GM18873 (cell line): Measurements from ENCODE around the gene NRL.

Experiments used
- ATAC-seq: cut with Tn5 transposase; IDR thresholded peaks from one replicate; pipeline ENCODE4 v1.9.1; 2021; ENCODE audit warnings: mild to moderate bottlenecking, moderate library complexity, moderate number of reproducible peaks; ENCODE audit not compliant: unreplicated experiment, low FRiP score

NRL gene

GRCh38 chr14:24069411-24069735 is 45.4 kb downstream of the NRL start:
- ATAC-seq: no peak

GRCh38 chr14:24068711-24069410 is 45.9 kb downstream of the NRL start:
- no peak for ATAC-seq

GRCh38 chr14:24067133-24068082 is 47.3 kb downstream of the NRL start:
- no peak for ATAC-seq

DNA sequence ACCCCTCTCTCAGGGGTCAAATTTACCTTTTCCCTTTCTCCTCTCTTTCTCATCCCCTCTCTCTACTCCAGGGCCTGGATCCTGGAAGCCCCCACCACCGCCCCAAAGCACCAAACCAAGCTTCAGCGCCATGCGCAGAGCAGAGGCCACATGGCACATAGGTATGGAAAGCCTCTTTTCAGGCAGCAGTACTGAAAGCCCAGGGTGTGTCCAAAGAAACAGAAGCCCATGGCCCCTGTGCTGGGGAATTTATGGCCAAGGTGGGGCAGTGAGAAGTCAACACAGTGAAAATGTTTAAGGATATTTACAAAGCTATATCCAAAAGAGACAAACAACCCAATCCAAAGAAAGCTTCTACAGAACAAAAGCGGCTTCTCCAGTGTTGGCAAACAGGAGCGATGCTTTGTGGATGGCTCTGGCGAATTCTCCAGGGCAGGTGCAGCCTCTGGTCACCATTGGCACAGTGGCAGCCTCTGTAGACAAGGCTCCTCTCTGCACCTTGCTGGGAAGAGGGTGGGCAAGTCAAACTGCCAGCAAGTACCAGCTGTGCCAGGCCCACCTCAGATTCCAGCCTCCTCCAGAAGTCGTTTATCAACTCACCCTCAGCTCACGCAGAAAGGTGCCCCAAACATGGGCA is 48.1 kb downstream of the NRL start:
- ATAC-seq: no peak

DNA sequence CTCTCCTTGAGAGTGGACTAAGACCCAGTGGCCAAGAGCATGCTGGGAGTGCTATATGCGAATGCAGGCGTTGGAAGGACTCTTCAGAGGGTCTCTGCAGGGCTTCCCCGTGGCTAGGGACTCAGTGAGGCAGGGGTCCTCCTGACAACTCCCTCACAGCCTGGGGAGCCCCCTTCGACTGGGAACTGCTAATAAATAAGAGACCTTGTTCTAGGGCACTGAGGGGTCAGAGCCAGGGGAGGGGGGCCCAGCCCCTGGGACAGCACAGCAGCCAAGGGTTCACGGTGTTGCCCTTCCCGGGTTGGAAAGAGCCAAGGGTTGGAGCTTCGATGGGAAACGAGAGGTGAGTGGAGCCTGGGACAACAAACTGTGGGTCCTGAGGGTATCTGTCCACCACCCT is 49.3 kb downstream of the NRL start:
- ATAC-seq: no peak

DNA sequence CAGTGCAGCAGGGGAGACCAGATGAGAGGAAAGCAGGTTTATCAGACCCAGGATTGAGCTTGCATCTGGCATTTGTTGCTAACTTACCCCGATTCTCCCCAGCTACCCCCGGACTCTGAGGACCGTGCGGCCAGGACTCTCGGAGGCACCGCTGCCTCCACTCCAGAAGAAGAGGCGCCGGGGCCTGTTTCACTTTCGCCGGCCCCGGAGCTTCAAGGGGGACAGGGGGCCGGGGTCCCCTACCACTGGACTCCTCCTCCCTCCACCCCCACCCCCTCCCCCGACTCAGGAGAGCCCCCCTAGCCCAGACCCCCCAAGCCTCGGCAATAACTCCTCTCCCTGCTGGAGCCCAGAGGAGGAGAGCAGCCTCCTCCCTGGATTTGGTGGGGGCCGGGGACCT is 49.9 kb downstream of the NRL start:
- no peak for ATAC-seq

DNA sequence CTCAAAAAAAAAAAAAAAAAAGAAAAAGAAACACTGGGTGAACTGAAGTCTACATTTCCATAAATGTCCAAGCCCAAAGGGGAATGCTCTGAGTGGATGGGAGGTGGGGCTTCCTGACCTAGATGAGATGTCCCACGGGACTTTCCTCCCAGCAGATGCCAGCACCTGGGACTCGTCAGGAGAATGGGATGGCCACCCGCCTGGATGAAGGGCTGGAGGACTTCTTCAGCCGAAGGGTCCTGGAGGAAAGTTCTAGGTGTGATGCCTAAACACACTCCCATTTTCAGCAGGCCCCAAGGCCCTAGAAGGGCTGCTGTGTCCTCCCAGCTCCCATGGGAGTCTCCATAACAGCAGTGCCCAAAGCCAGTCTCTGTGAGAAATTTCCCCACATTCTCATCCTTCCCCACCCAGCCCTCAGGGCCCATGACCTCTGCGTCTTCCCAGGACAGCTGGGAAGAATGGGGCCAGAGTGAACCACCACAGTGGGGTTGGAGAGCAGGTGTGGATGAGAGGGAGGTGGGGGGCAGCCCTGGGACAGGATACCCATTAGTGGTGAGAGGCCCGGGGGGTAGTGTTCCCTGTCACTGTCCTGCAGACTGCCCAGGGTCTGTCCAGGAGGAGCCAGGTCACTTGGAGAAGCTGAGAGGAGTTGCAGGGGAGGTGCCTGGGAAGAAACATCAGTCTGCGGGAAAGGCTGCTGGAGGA is 50.5 kb downstream of the NRL start:
- no peak for ATAC-seq

DNA sequence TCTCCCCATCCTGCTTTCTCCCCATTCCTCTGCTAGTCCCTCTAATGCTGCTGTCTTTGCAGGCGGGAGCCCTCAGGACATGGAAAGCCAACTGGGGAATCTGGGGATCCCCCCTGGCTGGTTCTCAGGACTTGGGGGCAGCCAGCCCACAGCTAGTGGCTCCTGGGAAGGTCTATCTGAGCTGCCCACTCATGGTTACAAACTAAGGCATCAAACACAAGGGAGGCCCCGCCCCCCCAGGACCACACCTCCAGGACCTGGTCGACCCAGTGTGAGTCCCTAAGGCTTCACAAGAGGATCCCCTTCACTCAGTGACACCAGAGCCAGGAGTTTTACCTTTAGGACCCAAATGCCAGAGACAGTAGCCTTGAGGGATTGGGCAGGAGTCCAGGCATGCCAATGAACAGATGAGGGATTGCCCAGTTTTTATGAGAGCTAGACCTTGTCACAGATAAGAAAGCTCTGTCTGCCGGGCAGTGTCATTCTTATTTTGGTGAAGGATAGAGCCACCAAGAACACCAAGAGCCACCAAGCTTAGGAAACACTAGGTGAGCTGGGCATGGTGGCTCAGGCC is 51.4 kb downstream of the NRL start:
- ATAC-seq: no peak

DNA sequence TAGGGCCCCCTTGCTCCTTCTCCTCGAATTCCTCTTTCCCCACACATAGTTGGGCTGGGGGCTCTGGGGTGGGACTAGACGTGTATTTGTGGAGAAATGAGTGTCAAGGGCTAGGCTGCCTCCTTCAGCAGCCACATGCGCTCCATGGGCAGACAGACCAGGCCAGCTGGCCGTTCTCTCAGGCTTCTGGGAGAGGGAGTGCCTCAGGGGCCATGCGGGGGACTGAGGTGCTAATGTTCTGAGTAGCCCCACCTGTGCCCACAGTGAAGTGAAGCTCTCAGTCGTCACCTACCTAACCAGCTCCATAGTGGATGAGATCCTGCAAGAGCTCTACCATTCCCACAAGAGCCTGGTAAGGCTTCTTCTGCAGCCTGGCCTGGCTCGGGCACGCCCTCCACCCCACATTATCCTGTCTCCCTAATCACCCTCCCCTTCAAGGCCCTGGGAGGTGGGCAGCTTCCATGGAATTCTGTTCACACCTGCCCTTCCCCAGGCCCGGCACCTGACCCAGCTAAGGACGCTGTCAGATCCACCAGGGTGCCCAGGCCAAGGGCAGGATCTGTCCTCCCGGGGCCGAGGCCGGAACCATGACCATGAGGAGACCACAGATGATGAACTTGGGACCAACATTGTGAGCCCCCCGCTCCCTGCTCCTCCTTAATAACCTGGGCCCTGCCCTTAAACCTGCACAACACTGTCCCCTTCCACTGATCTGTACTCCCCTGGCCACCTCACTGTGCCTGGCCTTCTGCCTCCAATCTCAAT is 52.4 kb downstream of the NRL start:
- no peak for ATAC-seq

DNA sequence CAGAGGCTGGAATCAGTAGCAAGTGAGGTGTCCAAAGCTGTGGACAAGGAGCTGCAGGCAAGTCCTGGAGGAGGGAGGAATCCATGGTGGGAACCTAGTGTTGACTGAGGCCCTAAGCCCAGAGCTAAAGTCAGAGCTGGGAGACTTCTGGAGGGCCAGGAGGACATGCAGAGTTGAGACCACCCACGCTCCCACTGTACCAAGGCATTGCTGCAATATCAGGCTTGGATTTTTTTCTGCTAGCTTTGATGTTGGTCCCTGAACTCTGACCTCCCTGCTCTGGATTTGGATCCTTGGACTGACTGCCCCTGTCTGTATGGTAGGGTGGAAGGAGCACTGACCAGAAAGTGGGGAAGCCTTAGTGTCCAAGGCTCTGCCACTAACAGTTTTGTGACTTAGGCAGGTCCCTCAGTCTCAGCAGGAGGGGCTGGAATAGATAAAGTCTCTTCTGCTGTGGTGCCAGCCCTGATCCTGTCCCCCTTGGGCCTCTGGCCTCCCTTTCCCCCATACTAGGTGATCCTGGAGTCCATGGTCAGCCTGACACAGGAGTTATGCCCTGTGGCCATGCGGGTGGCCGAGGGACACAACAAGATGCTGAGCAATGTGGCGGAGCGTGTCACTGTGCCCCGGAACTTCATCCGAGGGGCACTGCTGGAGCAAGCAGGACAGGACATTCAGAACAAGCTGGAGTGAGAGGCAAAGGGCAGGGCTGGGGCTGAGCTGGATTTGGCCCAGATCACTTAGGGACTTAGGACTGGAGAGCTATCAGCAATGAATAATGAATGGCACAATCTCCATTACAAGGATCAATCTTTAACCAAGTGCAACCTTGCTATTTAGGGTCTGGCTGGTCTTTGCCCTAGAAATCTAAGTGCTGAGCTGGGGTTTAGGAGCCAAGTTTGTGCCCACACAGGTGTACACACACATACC is 53.5 kb downstream of the NRL start:
- no peak for ATAC-seq

- no peak for ATAC-seq
These were observed 54.3 kb downstream of the NRL start for GRCh38 chr14:24060443-24060842.

- ATAC-seq: no peak
These were observed 54.8 kb downstream of the NRL start for GRCh38 chr14:24059841-24060388.

GRCh38 chr14:24058951-24059475 is 55.7 kb downstream of the NRL start:
- no peak for ATAC-seq

- no peak for ATAC-seq
These were observed 56.3 kb downstream of the NRL start for GRCh38 chr14:24058260-24058950.

GRCh38 chr14:24057867-24058259 is 56.9 kb downstream of the NRL start:
- ATAC-seq: no peak

- no peak for ATAC-seq
These were observed 57.5 kb downstream of the NRL start for GRCh38 chr14:24057271-24057670.

DNA sequence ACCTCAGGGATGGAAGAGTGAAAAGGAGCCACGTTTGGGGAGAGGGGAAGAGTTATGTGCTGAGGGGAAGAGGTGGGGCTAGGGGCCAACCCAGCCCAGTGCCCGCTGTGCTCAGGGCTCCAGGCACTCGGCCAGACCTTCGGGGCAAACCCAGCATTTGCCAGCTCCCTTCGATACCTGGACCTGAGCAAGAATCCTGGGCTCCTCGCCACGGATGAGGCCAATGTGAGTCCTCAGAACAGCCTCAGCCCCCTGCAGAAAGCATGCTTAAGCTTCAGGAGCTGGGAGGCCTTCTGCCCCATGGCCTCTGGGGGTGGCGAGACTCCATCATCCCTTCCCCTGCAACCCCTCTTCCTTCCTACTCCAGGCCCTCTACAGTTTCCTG is 58.0 kb downstream of the NRL start:
- no peak for ATAC-seq
